Panc1 (cell line): ENCODE measurements around the gene IRF3.

Experiments used
- CTCF ChIP-seq: fragments of 450-650 bp; IDR thresholded peaks from 2 replicates; pipeline ENCODE4 v1.5.1; 2017; ENCODE audit warnings: mild to moderate bottlenecking
- POLR2AphosphoS5 ChIP-seq: IDR thresholded peaks from 2 replicates; pipeline ENCODE4 v1.6.1; 2012; ENCODE audit warnings: mild to moderate bottlenecking, low read depth, low read length, moderate library complexity

GRCh38 chr19:49682274-49682673, 16.6 kb upstream of the IRF3 start:
- TF ChIP-seq CTCF, result no peak
- TF ChIP-seq POLR2AphosphoS5, result no peak
